ENCODE measurements around the gene NATD1.

The NATD1 gene

GRCh38 chr17:21252796-21253645 lies at the start of gene NATD1:
Gene NATD1, minus strand, starts transcription at chr17:21253410. Its CDS starts 146 bp downstream, at chr17:21253264.
- in situ Hi-C loops (cut with MboI; ENCODE audit: low sequenced_read_pairs): no loop called here

GRCh38 chr17:21301593-21302550 lies 48.7 kb upstream of the NATD1 start:
- in situ Hi-C loops (cut with MboI; ENCODE audit: low sequenced_read_pairs): no loop called here

- in situ Hi-C loops (cut with MboI; ENCODE audit: low sequenced_read_pairs): no loop called here
These were observed 47.7 kb upstream of the NATD1 start for GRCh38 chr17:21300601-21301571.

- in situ Hi-C loops (cut with MboI; ENCODE audit: low sequenced_read_pairs): no loop called here
These were observed 46.9 kb upstream of the NATD1 start for GRCh38 chr17:21299981-21300600.

GRCh38 chr17:21298983-21299519 lies 45.8 kb upstream of the NATD1 start:
- in situ Hi-C loops (cut with MboI; ENCODE audit: low sequenced_read_pairs): no loop called here

- in situ Hi-C loops (cut with MboI; ENCODE audit: low sequenced_read_pairs): no loop called here
These were observed 45.1 kb upstream of the NATD1 start for GRCh38 chr17:21298056-21298982.

- in situ Hi-C loops (cut with MboI; ENCODE audit: low sequenced_read_pairs): no loop called here
These were observed 44.4 kb upstream of the NATD1 start for GRCh38 chr17:21297597-21297996.

- in situ Hi-C loops (cut with MboI; ENCODE audit: low sequenced_read_pairs): no loop called here
These were observed 43.9 kb upstream of the NATD1 start for GRCh38 chr17:21297026-21297520.

- in situ Hi-C loops (cut with MboI; ENCODE audit: low sequenced_read_pairs): no loop called here
These were observed 43.2 kb upstream of the NATD1 start for GRCh38 chr17:21296097-21297025.

- in situ Hi-C loops (cut with MboI; ENCODE audit: low sequenced_read_pairs): no loop called here
These were observed 42.1 kb upstream of the NATD1 start for GRCh38 chr17:21295036-21295952.

GRCh38 chr17:21294321-21295035 lies 41.3 kb upstream of the NATD1 start:
- in situ Hi-C loops (cut with MboI; ENCODE audit: low sequenced_read_pairs): no loop called here

GRCh38 chr17:21293831-21294210 lies 40.6 kb upstream of the NATD1 start:
- in situ Hi-C loops (cut with MboI; ENCODE audit: low sequenced_read_pairs): no loop called here

GRCh38 chr17:21292867-21293830 lies 39.9 kb upstream of the NATD1 start:
- in situ Hi-C loops (cut with MboI; ENCODE audit: low sequenced_read_pairs): no loop called here

- in situ Hi-C loops (cut with MboI; ENCODE audit: low sequenced_read_pairs): no loop called here
These were observed 38.7 kb upstream of the NATD1 start for GRCh38 chr17:21291862-21292261.

GRCh38 chr17:21291357-21291756 lies 38.1 kb upstream of the NATD1 start:
- in situ Hi-C loops (cut with MboI; ENCODE audit: low sequenced_read_pairs): no loop called here

Measured in HL-60/S4 treated with phorbol 12-myristate 13-acetate at 8.2 ng/mL for 4 days and 3 days (cell line).